NCI-H748 treated with DMSO at 0.1 percent for 48 hours (cell line): ENCODE measurements around the gene PPP1R3F.
"Not testable (repeated sequence)": the region's sequence is repeated elsewhere in the genome, so short reads cannot be mapped to it uniquely, and the experiment has no call there.

Experiments
- DNase-seq: peaks from one replicate; lab custom pipeline; 2025; lab: John Stamatoyannopoulos, UW

PPP1R3F gene

GRCh38 chrX:49316085-49316484 lies 46.5 kb downstream of the PPP1R3F start:
- DNase-seq = no peak

- DNase-seq = not testable (repeated sequence)
Observed at GRCh38 chrX:49321737-49322136, 52.1 kb downstream of the PPP1R3F start, which contains the start of gene GAGE12J. Gene GAGE12J (plus strand): TSS chrX:49322037. CDS start chrX:49323194, 1,157 bp downstream.

GRCh38 chrX:49322266-49322665 lies 52.7 kb downstream of the PPP1R3F start:
- DNase-seq = not testable (repeated sequence)

GRCh38 chrX:49323735-49324134 lies 54.1 kb downstream of the PPP1R3F start:
- DNase-seq = not testable (repeated sequence)

GRCh38 chrX:49330421-49330820 lies 60.8 kb downstream of the PPP1R3F start:
- DNase-seq = not testable (repeated sequence)

- not testable (repeated sequence) for DNase-seq
Observed at GRCh38 chrX:49331282-49331681, 61.7 kb downstream of the PPP1R3F start, which contains the start of gene GAGE13. Gene GAGE13 (plus strand): TSS chrX:49331582. CDS start chrX:49332738, 1,156 bp downstream.

- DNase-seq = not testable (repeated sequence)
Observed at GRCh38 chrX:49331841-49332240, 62.2 kb downstream of the PPP1R3F start.
